ENCODE data around the gene STX1B.

The STX1B gene

DNA sequence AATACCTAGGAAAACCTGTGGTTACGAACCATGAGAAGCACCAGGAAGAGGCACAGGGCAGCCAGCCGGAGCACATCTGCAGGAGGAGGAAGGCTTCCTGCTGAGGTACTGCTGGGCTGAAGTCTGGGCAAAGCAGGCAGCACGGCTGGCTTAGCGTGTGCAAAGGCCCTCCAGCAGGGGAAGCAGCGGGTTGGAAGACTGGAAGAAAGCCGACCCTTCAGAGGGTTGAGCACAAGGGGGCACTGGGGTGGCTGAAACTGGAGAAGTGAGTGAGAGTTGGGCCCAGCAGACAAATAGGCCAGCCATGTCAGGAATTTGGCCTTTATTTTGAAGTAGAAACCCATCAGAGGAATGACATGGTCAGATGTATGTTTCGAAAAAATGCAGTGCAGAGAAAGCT lies 37.6 kb downstream of the STX1B start:
- DNase-seq: no peak

DNA sequence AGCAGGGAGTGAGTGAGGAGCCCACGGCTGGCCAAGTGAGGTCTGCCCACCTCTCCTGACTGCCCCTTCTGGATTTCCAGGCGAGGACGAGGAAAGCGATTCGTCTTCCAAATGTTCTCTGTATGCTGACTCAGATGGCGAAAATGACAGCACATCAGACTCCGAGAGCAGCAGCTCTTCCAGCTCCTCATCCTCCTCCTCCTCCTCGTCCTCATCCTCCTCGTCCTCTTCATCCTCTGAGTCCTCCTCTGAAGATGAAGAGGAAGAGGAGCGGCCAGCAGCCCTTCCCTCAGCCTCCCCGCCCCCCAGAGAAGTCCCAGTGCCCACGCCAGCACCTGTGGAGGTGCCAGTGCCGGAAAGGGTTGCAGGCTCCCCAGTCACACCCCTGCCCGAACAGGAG lies 39.1 kb downstream of the STX1B start:
- no peak for DNase-seq

DNA sequence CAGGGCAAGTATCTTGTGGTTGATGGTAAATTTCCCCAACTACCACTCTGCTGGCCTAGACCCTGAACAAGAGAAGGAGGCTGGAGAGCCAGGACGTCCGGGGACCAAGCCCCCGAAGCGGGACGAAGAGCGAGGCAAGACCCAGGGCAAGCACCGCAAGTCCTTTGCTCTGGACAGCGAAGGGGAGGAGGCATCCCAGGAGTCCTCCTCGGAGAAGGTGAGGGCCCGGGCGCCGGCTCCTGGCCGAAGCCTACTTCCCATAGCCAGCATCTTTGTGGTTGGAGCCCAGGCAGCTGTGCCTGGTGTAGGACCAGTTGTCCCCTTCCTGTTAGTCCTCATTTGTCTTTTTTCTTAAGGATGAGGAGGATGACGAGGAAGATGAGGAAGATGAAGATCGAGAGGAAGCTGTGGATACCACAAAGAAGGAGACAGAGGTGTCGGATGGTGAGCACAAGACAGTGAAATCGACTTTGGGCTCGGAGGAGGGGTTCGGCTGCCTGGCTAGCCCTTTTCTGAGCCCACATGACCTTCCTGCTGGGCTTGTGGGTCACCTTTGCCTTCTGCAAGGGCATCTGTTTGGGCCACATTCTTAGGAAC lies 41.1 kb downstream of the STX1B start:
- no peak for DNase-seq

DNA sequence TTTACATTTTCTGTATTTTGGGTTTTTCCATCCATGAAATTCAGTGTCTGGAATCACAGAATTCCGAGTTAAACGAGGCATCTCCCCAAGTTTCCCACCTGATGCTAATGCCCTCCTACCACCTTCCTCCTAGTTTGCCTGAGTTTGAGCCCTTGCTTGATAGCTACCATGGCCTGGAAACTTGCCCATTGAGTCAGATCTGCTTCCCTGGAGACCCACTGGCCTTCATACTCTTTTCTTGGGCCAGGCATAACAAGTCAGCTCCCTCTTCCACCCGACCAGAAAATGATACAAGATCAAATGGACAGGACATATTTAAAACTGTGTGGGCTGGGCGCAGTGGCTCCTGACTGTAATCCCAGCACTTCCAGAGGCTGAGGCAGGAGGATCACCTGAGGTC lies 42.6 kb downstream of the STX1B start:
- DNase-seq: no peak

DNA sequence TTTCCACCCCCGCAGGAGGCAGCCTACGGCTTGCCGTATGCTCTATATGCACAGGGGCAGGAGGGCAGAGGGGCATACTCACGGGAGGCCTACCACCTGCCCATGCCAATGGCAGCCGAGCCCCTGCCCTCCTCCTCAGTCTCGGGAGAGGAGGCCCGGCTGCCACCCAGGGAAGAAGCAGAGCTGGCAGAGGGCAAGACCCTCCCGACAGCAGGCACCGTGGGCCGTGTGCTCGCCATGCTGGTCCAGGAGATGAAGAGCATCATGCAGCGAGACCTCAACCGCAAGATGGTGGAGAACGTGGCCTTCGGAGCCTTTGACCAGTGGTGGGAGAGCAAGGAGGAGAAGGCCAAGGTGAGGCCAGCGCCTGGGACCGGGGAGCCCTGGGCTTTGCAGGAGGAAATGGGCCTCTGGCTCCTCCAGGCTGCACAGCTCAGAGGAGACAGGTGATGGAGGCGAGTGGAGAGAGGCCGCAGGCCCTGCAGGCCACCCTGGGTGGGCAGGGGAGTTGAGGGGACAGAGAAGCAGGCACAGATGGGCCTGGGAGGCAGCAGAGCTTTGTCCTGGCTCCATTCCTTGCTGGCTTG lies 44.3 kb downstream of the STX1B start:
- DNase-seq: no peak

DNA sequence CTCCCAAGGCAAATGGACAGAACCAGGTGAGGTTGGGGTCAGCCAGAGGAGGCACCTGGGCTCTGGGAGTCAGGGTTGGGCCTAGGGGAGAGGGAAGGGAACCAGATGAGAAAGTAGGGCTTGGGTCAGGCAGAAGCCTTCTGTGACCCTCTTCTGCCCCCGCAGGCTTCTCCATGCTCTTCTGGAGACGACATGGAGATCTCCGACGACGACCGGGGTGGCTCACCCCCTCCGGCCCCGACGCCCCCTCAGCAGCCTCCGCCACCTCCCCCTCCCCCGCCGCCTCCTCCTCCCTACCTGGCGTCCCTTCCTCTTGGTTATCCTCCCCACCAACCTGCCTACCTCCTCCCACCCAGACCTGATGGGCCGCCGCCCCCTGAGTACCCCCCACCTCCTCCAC lies 45.0 kb downstream of the STX1B start:
- DNase-seq: no peak

DNA sequence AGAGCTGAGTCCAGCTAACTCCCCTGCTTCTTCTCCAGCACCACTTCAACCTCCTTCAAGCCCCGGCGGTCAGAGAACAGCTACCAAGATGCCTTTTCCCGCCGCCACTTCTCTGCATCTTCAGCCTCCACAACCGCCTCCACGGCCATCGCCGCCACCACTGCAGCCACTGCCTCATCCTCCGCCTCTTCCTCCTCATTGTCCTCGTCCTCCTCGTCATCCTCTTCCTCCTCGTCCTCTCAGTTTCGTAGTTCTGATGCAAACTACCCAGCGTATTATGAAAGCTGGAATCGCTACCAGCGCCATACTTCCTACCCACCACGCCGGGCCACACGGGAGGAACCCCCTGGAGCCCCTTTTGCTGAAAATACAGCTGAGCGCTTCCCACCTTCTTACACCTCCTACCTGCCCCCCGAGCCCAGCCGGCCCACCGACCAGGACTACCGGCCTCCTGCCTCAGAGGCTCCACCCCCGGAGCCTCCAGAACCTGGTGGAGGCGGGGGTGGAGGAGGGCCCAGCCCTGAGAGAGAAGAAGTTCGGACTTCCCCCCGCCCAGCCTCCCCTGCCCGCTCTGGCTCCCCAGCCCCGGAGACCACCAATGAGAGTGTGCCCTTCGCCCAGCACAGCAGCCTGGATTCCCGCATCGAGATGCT lies 45.7 kb downstream of the STX1B start:
- DNase-seq: no peak

DNA sequence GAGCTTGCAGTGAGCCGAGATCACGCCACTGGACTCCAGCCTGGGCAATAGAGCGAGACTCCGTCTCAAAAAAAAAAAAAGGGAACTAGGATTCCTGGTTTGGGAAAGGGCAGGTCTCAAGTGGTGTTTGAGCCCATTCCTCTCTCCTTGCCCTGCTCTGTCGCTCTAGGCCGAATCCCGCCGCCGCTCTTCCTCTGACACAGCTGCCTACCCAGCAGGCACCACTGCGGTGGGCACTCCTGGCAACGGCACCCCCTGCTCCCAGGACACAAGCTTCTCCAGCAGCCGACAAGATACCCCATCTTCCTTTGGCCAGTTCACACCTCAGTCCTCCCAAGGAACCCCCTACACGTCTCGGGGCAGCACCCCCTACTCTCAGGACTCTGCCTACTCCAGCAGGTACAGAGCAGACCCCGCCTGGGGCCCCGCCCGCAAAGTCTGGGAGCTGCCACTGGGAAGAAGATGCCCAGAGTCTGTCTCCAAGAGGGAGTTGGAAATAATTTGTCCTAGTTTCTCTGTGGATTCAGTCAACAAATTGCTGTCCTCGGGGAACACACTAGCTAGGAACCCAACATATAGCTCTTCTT lies 46.4 kb downstream of the STX1B start:
- DNase-seq: no peak

DNA sequence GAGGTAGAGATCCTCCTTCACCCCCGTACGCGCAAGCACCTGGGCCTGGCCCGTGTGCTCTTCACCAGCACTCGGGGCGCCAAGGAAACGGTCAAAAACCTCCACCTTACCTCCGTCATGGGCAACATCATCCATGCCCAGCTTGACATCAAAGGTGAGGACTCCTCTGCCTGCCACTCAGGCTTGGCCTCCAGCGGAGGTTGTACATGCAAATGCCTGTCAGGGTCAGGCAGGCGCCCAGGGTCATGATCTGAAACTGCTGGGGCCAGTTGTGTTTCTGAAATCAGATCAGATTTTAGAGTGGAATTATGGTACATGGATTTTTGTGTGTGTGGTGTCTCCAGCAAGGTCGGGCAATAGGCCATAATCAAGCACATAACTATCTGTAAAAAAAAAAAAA lies 49.1 kb downstream of the STX1B start:
- DNase-seq: no peak

DNA sequence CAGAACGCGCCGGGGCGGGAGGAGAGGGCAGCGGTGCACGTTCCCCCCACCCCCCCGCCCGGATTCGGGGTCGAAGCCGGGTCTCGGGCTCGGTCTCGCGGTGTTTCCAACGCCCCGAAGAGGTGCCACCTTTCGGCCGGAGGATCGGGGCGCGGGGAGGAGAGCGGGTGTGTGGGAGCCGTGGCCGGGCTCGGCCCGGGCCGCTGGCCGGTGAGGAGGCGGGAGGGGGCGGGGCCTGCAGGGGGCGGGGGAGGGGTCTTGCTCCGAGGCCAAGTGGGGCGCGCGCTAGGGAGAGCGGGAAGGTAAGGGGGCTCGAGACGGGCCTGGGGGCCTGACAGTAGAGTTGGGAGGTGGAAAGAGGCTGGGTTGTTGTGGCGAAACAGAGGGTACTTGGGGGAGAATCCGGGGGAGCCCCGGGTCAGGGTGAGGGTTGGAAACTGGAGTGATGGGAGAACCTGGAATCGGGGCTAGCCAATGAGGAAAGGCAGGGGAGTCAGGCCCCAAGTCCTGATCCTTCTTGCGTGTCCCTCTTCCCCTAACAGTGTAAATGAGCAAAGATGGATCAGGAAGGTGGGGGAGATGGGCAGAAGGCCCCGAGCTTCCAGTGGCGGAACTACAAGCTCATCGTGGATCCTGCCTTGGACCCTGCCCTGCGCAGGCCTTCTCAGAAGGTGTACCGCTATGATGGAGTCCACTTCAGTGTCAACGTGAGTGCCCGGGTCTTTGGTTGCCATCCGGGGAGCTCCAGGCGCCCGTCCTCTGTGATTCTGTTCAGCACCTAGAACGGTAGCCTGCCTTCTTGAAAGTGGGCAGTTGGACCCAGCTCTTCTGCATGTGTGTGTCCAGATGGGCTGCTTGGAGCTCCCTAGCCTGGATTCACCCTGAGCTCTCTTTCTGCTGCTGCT lies 52.0 kb downstream of the STX1B start:
- DNase-seq: peak in 1 of 2 donors; percentile 33

DNA sequence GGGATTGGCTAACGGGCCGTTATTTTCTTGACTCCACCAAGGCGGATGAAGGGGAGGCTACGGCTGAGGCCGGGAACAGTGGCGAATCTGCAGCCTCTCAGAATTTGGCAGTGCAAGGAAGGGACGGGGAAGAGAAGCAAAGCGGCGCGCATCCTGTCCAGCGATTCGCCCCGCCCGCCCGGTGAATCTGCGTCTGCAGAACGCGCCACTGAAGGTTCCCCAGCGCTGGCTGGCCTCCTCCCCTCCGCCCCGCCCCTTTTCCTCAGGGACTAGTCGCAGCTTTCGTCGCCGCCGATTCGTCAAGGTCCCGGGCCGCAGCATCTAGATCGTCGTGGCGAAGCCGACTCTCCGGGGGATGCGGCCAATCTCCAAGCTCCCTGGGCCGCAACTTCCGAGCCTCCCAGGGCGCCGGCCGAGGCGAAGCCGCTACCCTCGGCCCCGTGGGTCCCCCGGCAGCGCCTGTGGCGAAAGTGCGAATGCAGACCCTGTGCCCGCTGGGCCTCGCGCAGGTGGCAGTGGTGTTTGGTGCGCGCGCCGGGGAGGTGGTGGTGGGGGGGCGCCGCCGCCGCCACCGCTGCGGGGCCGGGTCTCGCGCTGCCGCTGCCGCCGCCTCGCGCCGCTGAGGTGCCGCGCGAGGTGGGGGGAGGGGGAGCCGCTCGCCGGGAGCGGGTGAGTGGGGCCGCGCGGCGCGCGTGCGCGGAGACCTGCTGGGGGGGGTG lies 52.8 kb downstream of the STX1B start, which contains the start of gene SETD1A:
SETD1A (plus strand) TSS at position 299 of the 719 bp plus-strand sequence. CDS start 978 bp downstream, outside the sequence.
- peak; percentile 95 to 96 for DNase-seq

DNA sequence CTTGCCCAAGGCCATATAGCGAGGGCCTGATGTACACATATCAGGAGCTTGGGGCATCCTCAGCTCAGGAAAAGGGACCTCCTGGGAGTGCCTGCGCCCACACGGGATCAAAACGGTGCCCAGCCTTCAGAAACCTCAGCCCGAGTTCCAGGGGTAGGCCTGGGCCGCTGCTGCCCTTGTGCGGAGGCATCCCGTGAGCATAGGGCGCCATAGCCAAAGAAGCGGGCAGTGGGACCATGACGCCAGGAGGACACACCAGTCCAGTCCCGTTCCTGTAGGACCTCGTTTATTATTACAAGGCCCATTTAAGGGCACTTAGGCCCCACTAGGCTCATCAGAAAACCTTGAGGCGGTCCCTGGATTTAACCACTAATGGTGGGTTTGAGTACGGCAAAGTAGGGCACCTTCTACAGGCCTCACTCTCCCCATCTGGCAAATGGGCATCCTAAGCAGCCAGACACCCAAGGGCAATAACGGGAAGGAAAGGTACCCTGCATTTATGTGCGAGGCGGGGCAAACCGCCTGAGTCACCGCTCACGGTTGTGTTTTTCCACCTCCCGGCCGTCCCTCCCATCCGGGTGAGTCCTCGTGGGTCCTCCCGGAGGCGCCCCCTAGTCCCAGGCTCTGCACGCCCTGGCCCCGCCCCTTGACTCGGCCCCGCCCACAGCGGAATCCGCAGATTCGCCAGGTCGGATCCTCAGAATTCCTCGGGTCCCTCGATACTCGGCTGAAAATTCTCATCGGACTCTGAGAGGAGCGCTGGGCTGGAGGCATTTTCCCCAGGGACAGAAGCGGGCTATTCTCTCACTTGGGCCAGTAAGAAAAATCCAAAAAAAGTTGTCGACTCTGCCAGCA lies 53.6 kb downstream of the STX1B start:
- DNase-seq: peak; percentile 91 to 92

DNA sequence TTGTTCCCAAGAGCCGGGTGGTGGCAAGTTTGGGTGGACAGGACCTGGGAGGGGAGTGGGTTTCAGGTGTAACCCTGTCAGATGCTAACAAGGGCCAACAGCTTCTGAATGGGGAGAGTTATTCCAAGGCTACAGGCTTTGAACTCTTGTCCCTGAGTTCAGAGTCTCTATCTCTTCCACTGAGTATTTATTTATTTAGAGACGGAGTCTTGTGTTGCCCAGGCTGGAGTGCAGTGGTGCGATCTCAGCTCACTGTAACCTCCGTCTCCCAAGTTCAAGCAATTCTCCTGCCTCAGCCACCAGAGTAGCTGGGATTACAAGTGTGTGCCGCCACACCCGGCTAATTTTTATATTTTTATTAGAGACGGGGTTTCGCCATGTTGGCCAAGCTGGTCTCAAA lies 55.4 kb downstream of the STX1B start:
- no peak for DNase-seq

DNA sequence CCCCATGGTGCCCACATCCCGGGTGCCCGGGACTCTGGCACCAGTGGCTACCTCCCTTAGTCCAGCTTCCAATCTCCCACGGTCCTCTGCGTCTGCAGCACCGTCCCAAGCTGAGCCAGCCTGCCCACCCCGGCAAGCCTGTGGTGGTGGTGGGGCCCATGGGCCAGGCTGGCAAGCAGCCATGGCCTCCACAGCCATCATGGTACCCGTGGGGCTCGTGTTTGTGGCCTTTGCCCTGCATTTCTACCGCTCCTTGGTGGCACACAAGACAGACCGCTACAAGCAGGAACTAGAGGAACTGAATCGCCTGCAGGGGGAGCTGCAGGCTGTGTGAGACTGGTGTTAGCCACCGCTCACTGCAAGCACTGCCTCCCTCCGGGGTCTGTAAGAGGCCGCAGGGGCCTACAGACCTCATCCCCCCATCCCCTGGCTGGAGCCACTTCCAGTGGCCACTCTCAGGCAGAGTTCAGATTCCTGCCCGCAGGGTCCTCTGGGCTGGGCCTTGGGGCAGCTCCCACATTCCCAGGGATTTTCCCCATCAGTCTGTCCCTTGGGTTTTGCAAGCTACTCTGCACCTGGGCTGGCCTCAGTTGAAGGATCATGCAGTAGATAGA lies 56.8 kb downstream of the STX1B start:
- DNase-seq: peak; percentile 55 to 59

DNA sequence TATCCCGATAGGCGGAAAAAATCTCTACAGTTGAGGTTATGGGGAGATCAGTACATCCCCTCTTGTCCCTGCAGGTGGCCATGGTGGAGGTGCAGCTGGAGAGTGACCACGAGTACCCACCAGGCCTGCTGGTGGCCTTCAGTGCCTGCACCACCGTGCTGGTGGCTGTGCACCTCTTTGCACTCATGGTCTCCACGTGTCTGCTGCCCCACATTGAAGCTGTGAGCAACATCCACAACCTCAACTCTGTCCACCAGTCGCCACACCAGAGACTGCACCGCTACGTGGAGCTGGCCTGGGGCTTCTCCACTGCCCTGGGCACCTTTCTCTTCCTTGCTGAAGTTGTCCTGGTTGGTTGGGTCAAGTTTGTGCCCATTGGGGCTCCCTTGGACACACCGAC lies 57.3 kb downstream of the STX1B start:
- no peak for DNase-seq

DNA sequence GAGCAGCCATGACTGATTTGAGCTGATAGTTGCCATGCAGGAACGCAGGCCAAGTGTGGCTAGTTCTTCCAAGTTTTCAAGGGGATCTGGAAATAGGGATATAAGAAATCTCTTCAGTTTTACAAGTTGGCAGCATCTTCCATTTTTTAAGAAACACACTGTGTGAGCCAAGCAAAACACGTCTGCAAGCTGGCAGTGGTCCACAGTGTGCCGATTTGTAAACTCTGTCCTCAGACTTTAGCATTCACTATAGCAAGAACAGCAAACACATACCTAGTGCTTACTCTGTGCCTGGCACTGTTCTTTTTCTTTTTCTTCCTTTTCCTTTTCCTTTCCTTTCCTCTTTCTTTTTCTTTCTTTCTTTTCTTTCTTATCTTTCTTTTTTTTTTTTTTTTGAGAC lies 58.7 kb downstream of the STX1B start:
- no peak for DNase-seq

DNA sequence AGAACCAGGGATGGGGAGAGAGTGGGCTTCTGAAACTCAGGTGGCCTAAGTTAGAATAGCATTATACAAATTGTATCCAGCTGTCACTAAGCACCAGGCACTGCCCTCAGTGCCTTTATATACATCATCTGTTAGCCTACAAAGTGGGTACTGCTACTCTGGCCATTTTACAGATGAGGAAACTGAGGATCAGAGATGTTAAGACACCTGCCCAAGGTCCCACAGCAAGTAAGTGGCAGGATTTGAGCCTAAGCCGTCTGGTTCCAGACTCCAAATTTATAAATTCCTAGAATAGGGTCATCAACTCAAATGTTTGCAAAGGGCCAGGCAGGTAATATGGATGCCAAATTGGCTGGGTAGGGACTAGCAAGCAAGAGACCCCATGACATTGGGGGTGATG lies 59.2 kb downstream of the STX1B start:
- no peak for DNase-seq

DNA sequence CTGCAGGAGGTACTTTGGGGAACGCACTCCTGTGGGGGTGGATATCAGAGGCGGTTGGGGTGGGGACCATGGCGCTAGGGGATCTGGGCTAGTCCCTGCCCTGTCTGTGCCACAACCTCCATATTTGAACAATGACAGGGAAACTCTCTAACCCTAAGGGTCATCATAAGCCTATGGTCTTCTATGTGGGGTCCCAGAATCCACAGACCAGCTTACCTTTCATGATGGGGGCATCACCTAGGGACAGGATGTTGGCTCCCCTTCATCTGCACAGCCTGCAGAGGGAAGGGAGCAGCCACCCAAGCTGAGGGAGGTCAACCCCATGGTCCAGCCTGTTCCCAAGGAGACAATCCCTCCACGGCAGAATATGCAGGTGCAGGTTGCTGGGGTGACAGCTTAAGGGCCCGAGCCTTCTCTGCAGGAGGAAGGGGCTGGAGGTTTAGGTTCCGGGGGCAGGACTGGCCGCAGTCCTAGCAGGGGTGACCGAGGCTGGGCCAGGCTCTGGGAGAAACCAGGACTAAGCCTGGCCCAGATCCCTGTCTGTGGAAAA lies 59.8 kb downstream of the STX1B start:
- no peak for DNase-seq

DNA sequence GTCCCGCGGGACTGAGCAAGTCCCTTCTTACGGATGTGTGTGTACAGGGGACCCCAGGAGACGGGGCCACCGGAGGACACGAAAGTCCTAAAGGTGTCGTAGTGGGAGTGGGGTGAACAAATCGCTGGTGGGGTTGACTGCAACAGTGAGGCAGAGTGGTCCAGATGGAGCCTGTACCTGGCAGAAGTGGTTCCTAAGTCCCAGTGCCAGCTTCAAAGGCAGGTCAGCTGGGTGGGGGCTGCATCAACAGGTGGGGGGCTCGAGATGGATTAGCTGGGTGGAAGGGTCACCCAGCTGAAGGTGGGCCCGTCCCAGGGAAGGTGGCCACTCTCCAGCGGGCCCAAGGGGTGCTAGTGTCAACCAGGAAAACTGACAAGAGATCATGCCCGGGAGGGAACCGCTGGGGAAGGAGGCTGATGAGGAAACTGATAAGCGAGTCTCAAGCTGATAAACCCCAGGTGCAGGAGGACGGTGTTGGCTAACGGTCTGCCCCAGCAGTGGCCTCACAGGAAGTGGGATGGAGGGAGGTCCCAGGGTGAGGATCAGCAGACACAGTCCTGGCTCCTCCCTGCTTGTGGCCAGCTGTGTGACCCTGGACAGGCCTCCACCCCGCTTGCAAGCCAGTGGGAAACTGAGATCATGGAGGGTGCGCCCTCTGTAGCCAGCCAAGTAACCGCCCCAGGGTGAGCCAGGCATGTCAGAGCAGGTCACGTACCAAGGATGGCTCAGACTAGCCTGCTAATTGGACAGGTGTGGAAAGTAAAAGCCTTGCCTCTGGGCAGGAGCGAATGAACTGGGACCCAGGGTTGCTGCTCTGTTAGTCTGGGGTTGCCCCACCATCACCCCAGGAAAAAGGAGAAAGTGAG lies 60.6 kb downstream of the STX1B start:
- no peak for DNase-seq
